ENCODE results near the gene ABCD1. TPM values are rescaled to one million over a fixed set of nuclear protein-coding genes. Genes with fewer than 3 reads are reported as not detected.
"Not testable (repeated sequence)": the region's sequence is repeated elsewhere in the genome, so short reads cannot be mapped to it uniquely, and the experiment has no call there.

ABCD1 gene
- total and polyA plus RNA-seq, 2 experiments from 2014 or later: 10.5 to 14.2 TPM

DNA sequence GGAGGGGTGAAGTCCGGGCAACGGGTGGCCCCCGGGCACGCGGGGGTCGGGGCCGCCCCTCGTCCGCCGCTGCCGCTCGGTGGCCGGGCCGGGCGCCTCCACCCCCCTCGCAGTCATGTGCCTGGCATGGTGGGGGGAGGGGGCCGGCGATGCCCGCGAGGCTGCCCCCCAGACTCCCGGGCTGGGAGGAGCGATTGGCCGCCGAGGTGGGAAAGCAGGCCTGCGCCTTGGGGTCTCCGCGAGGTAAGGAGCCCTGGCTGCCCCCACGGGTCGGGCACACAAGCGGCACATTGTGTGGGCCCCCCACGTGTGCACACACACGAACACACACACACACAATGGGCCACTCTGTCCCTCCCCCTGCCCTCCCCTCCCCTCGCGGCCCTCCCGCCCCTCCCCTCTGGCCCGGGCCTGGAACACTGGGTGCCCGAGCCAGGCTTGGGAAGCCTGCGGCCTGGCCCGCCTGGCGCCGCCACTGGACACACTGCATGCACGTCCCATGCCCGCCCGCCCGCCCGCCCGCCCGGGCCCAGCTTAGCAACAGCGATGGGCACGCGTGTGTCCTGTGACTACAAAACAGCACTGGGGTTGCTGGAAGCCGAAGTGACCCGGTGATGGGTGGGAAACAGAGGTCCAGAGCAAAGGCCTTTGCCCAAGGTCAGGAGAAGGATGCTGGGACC, 35.6 kb upstream of the ABCD1 start:
- peak overlapping the region; percentile 13 for H3K4me3 ChIP-seq
- no peak overlapping the region for H3K27ac ChIP-seq

DNA sequence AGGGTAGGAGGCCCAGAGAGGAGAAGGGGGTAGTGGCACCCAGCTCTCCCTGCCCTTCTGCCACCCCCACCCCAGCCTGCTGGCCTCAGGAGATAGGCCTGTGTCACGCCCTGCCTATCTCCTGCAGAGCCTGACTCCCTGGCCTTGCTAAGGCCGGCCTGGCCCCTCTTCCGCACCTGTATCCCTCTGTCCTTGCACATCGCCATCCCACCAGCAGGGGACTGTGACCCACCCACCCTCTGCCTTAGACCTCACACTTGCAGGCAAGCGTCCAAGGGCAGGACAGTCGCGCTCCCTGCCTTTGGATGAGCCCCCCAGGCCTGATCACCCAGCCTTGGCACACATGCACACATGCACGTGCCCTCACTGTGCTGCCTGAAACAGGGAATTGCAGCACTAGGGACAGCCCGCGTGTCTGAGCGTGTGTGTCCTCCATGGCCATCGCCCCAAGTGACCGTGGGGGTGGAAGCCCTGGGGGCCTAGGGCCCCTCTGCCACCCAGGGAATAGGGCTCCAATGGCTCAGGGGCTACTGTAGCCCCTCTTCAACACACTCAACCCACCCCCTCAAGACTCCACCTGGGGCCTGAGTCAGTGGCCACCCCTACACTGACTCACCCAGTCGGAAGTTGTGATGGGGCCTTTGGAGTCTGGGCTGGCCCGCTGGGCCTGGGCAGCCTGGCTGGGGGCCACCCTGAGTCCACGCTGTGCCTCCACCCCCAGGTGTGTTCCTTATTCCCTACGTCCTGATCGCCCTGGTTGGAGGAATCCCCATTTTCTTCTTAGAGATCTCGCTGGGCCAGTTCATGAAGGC, 34.8 kb upstream of the ABCD1 start:
- H4K20me1 ChIP-seq (ENCODE audit: insufficient read depth, poor library complexity, severe bottlenecking): peaks cover 2% of the 10 kb centered on the region
- H3K4me1 ChIP-seq (ENCODE audit: insufficient read depth): peaks cover 9% of the 10 kb centered on the region
- H3K4me2 ChIP-seq: peak overlapping the region; percentile 76
- no peaks in the 10 kb centered on the region for H3K9me2 ChIP-seq (replicated peaks; ENCODE audit: insufficient read depth)
- no peaks in the 10 kb centered on the region for H3K36me3 ChIP-seq (replicated peaks; ENCODE audit: insufficient read depth, low read depth)
- no peaks in the 10 kb centered on the region for H3K79me2 ChIP-seq
- no peak overlapping the region for H3K4me3 ChIP-seq
- TF ChIP-seq CTCF (IDR thresholded peaks at IDR 0.05; ENCODE audit: poor library complexity) (no peak), EZH2phosphoT487 (IDR thresholded peaks at IDR 0.05; ENCODE audit: low read depth, severe bottlenecking, unreplicated experiment) (no peak), EZH2 (IDR thresholded peaks at IDR 0.05; ENCODE audit: borderline replicate concordance) (no peak)
- no peaks in the 10 kb centered on the region for H3K27me3 ChIP-seq
- no peak for DNase-seq (ENCODE audit: low spot score)
- H2AFZ ChIP-seq: no peak overlapping the region
- WGBS (ENCODE audit: low lambda C conversion rate, missing lambda C conversion rate): 84% methylated on average over 18 of the region's 19 CpGs
- H3K27ac ChIP-seq: no peak overlapping the region
- no peaks in the 10 kb centered on the region for H3K9me3 ChIP-seq (ENCODE audit: low read depth)

More for the DNA sequence above, 35.6 kb upstream of the ABCD1 start:
- Histone ChIP-seq H3K79me2 (no peaks in the 10 kb centered on the region), H3K36me3 (replicated peaks; ENCODE audit: insufficient read depth, low read depth) (no peaks in the 10 kb centered on the region), H3K9me3 (ENCODE audit: low read depth) (no peaks in the 10 kb centered on the region), H2AFZ (no peak overlapping the region), H3K4me1 (ENCODE audit: insufficient read depth) (peaks cover 10% of the 10 kb centered on the region), H3K9me2 (replicated peaks; ENCODE audit: insufficient read depth) (no peaks in the 10 kb centered on the region), H4K20me1 (ENCODE audit: insufficient read depth, poor library complexity, severe bottlenecking) (peaks cover 2% of the 10 kb centered on the region), H3K4me2 (peak overlapping the region; percentile 76), H3K27me3 (no peaks in the 10 kb centered on the region)
- no peak for TF ChIP-seq EZH2phosphoT487 (IDR thresholded peaks at IDR 0.05; ENCODE audit: low read depth, severe bottlenecking, unreplicated experiment)
- TF ChIP-seq EZH2 (IDR thresholded peaks at IDR 0.05; ENCODE audit: borderline replicate concordance): no peak
- no peak for DNase-seq (ENCODE audit: low spot score)
- 64% methylated on average over 7 of the region's 53 CpGs for WGBS (ENCODE audit: low lambda C conversion rate, missing lambda C conversion rate)

GRCh38 chrX:153690466-153690865, 34.2 kb upstream of the ABCD1 start:
- Histone ChIP-seq H3K79me2 (no peaks in the 10 kb centered on the region), H3K27ac (no peak overlapping the region), H3K4me1 (ENCODE audit: insufficient read depth) (peaks cover 4% of the 10 kb centered on the region), H3K4me3 (no peak overlapping the region), H3K27me3 (no peaks in the 10 kb centered on the region), H2AFZ (no peak overlapping the region), H4K20me1 (ENCODE audit: insufficient read depth, poor library complexity, severe bottlenecking) (peaks cover 2% of the 10 kb centered on the region), H3K4me2 (peak overlapping the region; percentile 76), H3K36me3 (replicated peaks; ENCODE audit: insufficient read depth, low read depth) (no peaks in the 10 kb centered on the region), H3K9me2 (replicated peaks; ENCODE audit: insufficient read depth) (no peaks in the 10 kb centered on the region), H3K9me3 (ENCODE audit: low read depth) (no peaks in the 10 kb centered on the region)
- TF ChIP-seq EZH2phosphoT487 (IDR thresholded peaks at IDR 0.05; ENCODE audit: low read depth, severe bottlenecking, unreplicated experiment): no peak
- TF ChIP-seq EZH2 (IDR thresholded peaks at IDR 0.05; ENCODE audit: borderline replicate concordance): no peak
- no peak for TF ChIP-seq CTCF (IDR thresholded peaks at IDR 0.05; ENCODE audit: poor library complexity)
- DNase-seq (ENCODE audit: low spot score): no peak
- 85% methylated on average over 10 of the region's 14 CpGs for WGBS (ENCODE audit: low lambda C conversion rate, missing lambda C conversion rate)

- 90% methylated on average over 21 of the region's 21 CpGs for WGBS (ENCODE audit: low lambda C conversion rate, missing lambda C conversion rate)
- H3K27me3 ChIP-seq; H3K79me2 ChIP-seq; H2AFZ ChIP-seq; H3K9me3 ChIP-seq (ENCODE audit: low read depth); H3K9me2 ChIP-seq (replicated peaks; ENCODE audit: insufficient read depth); H3K4me3 ChIP-seq; DNase-seq (ENCODE audit: low spot score); H3K4me1 ChIP-seq (ENCODE audit: insufficient read depth); H3K4me2 ChIP-seq; H3K36me3 ChIP-seq (replicated peaks; ENCODE audit: insufficient read depth, low read depth); H3K27ac ChIP-seq; H4K20me1 ChIP-seq (ENCODE audit: insufficient read depth, poor library complexity, severe bottlenecking): not testable (repeated sequence)
Observed at GRCh38 chrX:153691032-153691827, 33.4 kb upstream of the ABCD1 start.

All from hepatocyte (in vitro differentiated cells).